Tibial artery (tissue), 4 donors: Measurements from ENCODE around the gene CCDC138.

Source experiments
- DNase-seq, 2 donors: peaks; one replicate each; pipeline ENCODE4 v3.0.0-alpha.2; 2019
- H3K27ac ChIP-seq, 2 donors: fragments of 200-600 bp; sonication (generic) in 1 of 2; 1 replicate in 1 of 2; 2 replicates in 1 of 2; pipeline ENCODE4 v1.5.1; 2018 to 2019; ENCODE audit warnings: mild to moderate bottlenecking in 1 of 2
- H3K27me3 ChIP-seq, 2 donors: fragments of 200-600 bp; sonication (generic) in 1 of 2; one replicate each; pipeline versions ENCODE4 v1.5.1 to v1.6.0; 2016 to 2019
- H3K36me3 ChIP-seq, 3 donors: fragments of 200-600 bp; sonication (generic) in 2 of 3; one replicate each; pipeline ENCODE4 v1.5.1; 2016 to 2019; ENCODE audit warnings: mild to moderate bottlenecking in 2 of 3
- H3K4me1 ChIP-seq, 4 donors: fragments of 200-600 bp; sonication (generic) in 2 of 4; 1 replicate in 3 of 4; 2 replicates in 1 of 4; pipeline ENCODE4 v1.5.1; 2016 to 2019
- H3K4me3 ChIP-seq, 2 donors: fragments of 200-600 bp; sonication (generic) in 1 of 2; 1 replicate in 1 of 2; 2 replicates in 1 of 2; pipeline ENCODE4 v1.5.1; 2018 to 2019; ENCODE audit warnings: mild to moderate bottlenecking in 2 of 2
- H3K9me3 ChIP-seq, 3 donors: fragments of 200-600 bp; sonication (generic) in 1 of 3; one replicate each; pipeline ENCODE4 v1.5.1; 2016 to 2019
- intact Hi-C: fragments of 100-400 bp; cut with DNase I; formaldehyde crosslinking; loops from one replicate; pipeline ENCODE4 v1.15.0; 2023; ENCODE audit warnings: low total_unique reads
- TF ChIP-seq, protein P1 (sequence below), 2 experiments: fragments of 200-600 bp in 1 of 2; fragments of 450-650 bp in 1 of 2; IDR thresholded peaks; one replicate each; pipeline ENCODE4 v1.5.1; 2017 to 2019; ENCODE audit warnings: antibody characterized with exemption in 2 of 2, mild to moderate bottlenecking in 1 of 2, moderate library complexity in 1 of 2

Gene CCDC138

DNA sequence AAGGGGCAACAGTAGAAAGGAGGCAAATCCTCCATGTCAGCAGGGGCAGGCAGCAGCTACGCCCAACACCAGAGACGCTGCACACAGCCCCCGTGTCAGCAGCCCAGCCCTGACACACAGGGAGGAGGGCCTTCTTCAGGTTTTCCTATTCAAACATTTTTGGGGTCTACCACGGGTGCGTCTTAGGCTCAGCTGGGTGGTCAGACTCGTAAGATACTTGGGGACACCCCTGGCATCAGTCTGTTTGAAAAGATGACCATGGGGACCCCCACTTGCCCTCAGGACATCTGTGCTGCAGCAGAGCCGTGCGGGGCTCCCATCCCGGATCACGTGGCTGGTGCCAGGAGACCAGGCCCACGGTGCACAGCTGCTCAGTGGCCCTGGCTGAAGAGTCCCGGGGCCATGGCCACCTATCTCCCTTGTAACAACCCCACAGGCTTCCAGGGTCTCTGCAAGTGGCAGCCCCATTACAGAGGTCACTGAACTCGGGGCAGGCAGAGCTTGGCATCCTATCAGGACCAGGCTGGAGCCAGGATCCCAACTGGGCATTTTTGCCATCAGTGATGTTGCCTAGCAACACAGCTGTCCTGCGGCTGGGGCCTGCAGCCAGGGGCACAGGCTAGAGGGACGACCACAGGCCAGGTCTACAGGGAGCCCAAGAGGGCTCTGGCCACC lies 120.0 kb downstream of the CCDC138 start:
- H3K27me3 ChIP-seq: no peaks in the 10 kb centered on the region
- no peak overlapping the region for H3K27ac ChIP-seq
- H3K4me1 ChIP-seq: peaks cover 0 to 11% (median 4%) of the 10 kb centered on the region in 4 donors
- TF ChIP-seq, protein P1, sequence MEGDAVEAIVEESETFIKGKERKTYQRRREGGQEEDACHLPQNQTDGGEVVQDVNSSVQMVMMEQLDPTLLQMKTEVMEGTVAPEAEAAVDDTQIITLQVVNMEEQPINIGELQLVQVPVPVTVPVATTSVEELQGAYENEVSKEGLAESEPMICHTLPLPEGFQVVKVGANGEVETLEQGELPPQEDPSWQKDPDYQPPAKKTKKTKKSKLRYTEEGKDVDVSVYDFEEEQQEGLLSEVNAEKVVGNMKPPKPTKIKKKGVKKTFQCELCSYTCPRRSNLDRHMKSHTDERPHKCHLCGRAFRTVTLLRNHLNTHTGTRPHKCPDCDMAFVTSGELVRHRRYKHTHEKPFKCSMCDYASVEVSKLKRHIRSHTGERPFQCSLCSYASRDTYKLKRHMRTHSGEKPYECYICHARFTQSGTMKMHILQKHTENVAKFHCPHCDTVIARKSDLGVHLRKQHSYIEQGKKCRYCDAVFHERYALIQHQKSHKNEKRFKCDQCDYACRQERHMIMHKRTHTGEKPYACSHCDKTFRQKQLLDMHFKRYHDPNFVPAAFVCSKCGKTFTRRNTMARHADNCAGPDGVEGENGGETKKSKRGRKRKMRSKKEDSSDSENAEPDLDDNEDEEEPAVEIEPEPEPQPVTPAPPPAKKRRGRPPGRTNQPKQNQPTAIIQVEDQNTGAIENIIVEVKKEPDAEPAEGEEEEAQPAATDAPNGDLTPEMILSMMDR (IDR thresholded peaks at IDR 0.05): no peak
- H3K4me3 ChIP-seq: no peak overlapping the region
- intact Hi-C loops: no loop called here
- no peak for DNase-seq
- H3K36me3 ChIP-seq: no peaks in the 10 kb centered on the region
- H3K9me3 ChIP-seq: no peaks in the 10 kb centered on the region

DNA sequence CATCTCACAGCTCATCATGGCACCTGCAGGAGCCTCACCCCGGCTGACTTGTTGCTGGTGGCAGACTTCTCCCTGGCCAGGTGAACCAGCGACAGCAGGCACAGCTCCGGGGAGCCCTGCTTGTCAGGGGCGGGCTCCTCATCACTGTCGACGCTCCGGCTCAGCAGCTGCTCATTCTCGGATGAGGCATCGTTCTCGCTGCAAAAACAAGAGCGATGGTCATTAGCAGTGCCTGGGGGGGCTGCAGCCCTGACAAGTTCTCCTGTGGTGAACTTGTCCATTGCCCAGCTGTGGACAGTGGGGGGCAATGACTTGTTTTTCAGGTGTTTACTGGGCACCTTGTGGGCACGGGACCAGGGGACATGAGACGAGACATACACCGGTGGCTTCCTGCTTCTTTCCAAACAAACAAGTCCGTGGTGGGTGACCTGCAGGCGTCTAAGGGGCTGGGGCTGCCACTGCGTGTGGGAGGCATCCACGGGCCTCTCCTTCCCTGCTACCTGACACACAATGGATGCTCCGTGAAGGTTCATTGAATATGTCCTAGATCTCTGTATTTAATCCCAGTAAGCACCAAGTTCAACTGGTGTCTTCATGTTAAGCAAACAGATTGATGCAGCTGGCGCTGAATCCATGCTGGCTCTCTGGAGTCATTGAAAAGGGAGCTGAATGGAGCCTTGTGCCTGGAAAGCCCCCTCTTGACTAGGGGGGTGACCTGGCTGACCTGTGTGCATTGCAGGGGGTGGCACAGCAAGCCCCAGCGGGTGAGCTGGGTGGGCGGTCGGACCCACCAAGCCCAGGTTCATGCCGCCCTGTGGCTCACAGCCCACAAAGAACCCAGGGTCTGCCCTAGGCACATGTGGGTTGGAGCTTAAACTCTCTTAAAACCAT lies 121.5 kb downstream of the CCDC138 start:
- Histone ChIP-seq H3K27ac (no peak overlapping the region), H3K4me1 (peaks cover 0 to 11% (median 4%) of the 10 kb centered on the region in 4 donors), H3K36me3 (no peaks in the 10 kb centered on the region), H3K4me3 (no peak overlapping the region), H3K9me3 (no peaks in the 10 kb centered on the region), H3K27me3 (peaks cover 0 to 4% of the 10 kb centered on the region in 2 donors)
- no peak for DNase-seq
- TF ChIP-seq, protein P1 (IDR thresholded peaks at IDR 0.05): no peak
- intact Hi-C loops: no loop called here

DNA sequence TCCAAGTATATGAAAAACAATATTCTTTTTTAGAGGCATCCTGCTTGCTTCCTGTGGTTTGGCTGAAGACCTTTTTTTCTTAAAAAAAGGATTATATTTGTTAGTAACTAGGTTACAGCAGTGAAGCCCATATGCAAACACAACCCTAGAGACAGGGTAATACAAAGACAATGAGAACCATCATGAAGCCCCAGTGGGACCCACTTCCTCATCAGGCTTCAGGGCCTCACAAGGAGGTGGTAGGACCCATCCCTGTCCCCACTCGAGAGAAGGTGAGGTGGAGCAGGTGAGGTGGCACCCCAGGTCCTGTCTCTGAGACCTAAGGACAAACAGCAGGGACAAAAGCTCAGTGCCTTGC lies 122.1 kb downstream of the CCDC138 start:
- Histone ChIP-seq H3K4me3 (no peak overlapping the region), H3K4me1 (peaks cover 0 to 11% (median 4%) of the 10 kb centered on the region in 4 donors), H3K27me3 (peaks cover 0 to 4% of the 10 kb centered on the region in 2 donors), H3K36me3 (no peaks in the 10 kb centered on the region), H3K27ac (no peak overlapping the region), H3K9me3 (no peaks in the 10 kb centered on the region)
- DNase-seq: no peak
- intact Hi-C loops: no loop called here
- TF ChIP-seq, protein P1 (IDR thresholded peaks at IDR 0.05): no peak

DNA sequence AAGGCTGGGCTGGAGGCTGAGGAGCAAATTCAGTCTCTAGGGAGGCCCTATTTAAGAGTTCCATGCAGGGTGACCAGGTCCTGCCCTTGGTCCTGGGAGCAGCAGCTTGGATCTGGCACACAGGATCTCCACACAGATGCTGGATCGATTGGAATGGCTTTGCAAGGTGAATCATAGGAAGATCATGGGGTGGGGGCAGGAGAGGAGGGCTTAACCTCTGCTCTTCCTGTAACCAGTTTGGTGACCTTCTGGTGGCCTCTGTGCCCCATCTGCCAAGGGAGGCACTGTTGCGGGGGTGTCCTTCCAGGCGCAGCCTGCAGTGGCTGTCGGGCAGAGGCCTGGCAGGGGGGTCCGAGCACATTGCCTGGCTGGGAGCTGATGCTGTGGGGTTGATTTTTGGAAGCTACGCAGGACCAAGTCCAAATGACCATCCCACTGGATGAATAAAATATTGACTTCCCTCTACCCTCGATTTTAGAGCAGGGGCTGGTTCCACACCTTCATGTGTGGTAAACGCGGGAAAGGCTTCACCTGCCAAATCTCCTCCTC lies 122.8 kb downstream of the CCDC138 start:
- intact Hi-C loops: no loop called here
- no peak for DNase-seq
- Histone ChIP-seq H3K27ac (no peak overlapping the region), H3K4me3 (no peak overlapping the region), H3K4me1 (peaks cover 0 to 11% (median 4%) of the 10 kb centered on the region in 4 donors), H3K36me3 (no peaks in the 10 kb centered on the region), H3K27me3 (peaks cover 0 to 4% of the 10 kb centered on the region in 2 donors), H3K9me3 (no peaks in the 10 kb centered on the region)
- TF ChIP-seq, protein P1 (IDR thresholded peaks at IDR 0.05): no peak

DNA sequence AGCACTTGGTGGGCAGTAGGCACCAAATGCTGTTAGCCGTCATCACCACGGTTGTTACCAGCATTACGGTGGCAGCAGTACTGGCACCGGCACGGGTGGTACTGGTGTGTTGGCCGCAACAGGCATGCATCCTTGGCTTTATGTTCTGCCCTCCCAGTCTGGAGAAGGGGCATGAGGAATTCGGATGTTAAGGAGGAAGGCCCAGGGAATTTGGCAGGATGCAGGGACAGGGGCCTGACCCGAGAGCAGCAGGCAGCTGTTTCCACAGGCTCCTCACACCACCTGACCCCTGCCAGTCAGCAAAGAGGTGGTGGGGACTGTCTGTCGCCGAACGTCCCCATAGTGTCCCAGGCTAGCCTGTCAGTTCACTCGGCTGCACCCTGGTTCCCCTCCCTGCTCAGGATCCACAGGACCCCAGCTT lies 123.5 kb downstream of the CCDC138 start:
- DNase-seq: no peak
- peaks cover 0 to 4% of the 10 kb centered on the region in 2 donors for H3K27me3 ChIP-seq

More for the DNA sequence above, 123.5 kb downstream of the CCDC138 start:
- no peak overlapping the region for H3K27ac ChIP-seq
- intact Hi-C loops: no loop called here
- no peaks in the 10 kb centered on the region for H3K36me3 ChIP-seq
- H3K4me3 ChIP-seq: no peak overlapping the region
- H3K9me3 ChIP-seq: no peaks in the 10 kb centered on the region
- TF ChIP-seq, protein P1 (IDR thresholded peaks at IDR 0.05): no peak
- H3K4me1 ChIP-seq: peaks cover 0 to 11% (median 4%) of the 10 kb centered on the region in 4 donors
